ENCODE data around the gene PEBP1.

GRCh38 chr12:118126119-118126757 is 9.7 kb upstream of the PEBP1 start:
- TF ChIP-seq, protein P1, sequence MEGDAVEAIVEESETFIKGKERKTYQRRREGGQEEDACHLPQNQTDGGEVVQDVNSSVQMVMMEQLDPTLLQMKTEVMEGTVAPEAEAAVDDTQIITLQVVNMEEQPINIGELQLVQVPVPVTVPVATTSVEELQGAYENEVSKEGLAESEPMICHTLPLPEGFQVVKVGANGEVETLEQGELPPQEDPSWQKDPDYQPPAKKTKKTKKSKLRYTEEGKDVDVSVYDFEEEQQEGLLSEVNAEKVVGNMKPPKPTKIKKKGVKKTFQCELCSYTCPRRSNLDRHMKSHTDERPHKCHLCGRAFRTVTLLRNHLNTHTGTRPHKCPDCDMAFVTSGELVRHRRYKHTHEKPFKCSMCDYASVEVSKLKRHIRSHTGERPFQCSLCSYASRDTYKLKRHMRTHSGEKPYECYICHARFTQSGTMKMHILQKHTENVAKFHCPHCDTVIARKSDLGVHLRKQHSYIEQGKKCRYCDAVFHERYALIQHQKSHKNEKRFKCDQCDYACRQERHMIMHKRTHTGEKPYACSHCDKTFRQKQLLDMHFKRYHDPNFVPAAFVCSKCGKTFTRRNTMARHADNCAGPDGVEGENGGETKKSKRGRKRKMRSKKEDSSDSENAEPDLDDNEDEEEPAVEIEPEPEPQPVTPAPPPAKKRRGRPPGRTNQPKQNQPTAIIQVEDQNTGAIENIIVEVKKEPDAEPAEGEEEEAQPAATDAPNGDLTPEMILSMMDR (IDR thresholded peaks at IDR 0.05) = no peak
- no peak for TF ChIP-seq POLR2AphosphoS5 (IDR thresholded peaks at IDR 0.05)
- no peak for TF ChIP-seq POLR2A (IDR thresholded peaks at IDR 0.05)

Measured in prostate gland (tissue), 2 donors.